NCI-H1105 treated with DMSO at 0.1 percent for 48 hours (cell line): Measurements from ENCODE around the gene PLOD2.

Experiments
- DNase-seq: peaks from one replicate; lab custom pipeline; 2025; lab: John Stamatoyannopoulos, UW

PLOD2 gene

DNA sequence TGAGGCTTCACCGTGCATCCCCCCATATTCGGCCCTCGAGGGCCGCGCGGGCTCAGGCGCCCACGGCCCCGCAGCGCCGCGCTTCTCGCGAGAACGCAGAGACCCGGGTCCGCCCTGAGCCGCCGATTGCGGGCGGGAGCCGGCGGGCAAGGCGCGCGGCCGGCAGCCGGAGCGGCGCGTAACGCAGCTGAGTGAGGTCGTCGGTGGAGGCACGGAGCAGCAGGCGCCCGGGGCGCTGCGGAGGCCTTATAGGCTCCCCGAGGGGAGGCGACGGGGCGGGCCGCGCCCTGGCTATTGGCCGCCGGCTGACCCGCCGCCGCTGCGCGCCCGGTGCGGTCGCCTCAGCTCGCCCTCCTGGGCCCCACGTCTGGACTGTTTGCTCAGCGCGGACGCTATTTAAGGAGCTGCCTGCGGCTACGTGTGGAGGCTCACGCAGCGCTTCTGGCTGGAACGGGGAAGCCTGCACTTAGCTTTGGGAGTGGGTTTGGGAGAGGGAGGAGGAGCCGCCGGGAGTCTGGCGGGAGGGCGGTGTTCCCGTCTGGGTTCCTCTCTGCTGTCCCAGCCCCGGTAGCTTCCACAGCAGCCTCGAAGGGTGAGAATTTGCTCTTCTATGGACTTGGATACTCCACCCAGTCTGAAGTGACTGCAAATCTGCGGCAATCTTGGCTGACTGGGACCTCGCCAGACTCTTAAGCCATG, at the start of gene PLOD2:
TSS of gene PLOD2 (minus strand) at position 221 of the 699 bp plus-strand sequence. CDS start at position 26, 195 bp downstream.
- peak; percentile 85 for DNase-seq

DNA sequence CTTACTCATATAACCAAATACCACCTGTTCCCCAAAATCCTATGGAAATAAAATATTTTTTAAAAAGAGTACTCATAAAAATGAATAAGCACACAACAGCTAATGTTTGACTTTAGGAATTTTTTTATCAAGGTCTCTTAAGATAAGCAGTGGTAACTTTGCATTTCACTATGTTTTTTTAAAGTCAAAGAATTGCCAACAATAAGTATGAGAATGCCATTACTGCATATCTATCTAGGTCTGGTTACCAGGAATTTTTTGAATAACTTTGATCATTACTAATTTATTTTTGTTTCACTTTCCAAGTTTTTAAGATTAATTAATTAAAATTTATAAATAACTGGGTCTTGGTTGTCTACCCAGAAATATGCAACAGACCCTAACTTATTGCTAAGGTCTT, 48.4 kb upstream of the PLOD2 start:
- DNase-seq, result no peak

GRCh38 chr3:146203776-146204175, 42.8 kb upstream of the PLOD2 start:
- no peak for DNase-seq

- DNase-seq, result no peak
Observed at GRCh38 chr3:146200461-146201220, 39.7 kb upstream of the PLOD2 start.

DNA sequence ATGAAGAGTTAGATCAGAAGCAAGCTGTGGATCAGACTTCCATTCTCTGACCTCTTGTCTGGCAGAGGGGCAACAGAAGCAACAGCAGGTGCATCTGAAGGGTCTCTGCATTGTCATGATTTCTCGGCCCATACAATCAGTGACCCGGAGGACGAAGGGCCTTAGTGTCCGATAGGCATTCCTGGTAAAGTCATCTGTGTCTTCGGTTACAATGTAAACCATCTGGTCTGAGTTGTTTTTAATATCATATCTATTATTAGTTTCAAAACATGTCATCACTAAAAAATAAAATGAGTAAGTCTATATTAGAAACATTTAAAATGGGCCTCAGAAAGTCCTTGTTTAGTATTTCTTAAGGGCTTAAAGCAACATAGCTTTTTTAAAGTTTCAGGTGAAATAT, 38.8 kb upstream of the PLOD2 start:
- no peak for DNase-seq

GRCh38 chr3:146196789-146197188, 35.8 kb upstream of the PLOD2 start:
- no peak for DNase-seq

DNA sequence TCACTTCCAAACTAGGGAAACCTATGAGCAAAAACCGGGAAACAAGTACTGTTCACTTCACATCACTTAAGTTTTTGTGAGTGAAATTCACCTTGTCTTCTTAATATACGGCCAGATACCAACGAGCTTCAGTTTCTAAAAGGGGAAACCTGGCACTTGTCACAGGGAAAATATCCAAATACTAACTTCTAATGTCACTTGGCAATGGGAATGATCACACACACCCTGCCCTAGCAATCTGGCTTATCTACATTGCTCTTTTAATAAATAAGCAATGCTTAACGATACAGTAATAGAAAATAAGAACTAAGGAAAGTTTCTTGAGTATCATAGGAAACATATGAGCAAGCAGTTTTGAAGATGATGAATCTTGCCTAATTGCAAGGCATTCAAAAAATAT, 34.6 kb upstream of the PLOD2 start:
- DNase-seq, result no peak

- no peak for DNase-seq
Observed at GRCh38 chr3:146195030-146195429, 34.0 kb upstream of the PLOD2 start.

DNA sequence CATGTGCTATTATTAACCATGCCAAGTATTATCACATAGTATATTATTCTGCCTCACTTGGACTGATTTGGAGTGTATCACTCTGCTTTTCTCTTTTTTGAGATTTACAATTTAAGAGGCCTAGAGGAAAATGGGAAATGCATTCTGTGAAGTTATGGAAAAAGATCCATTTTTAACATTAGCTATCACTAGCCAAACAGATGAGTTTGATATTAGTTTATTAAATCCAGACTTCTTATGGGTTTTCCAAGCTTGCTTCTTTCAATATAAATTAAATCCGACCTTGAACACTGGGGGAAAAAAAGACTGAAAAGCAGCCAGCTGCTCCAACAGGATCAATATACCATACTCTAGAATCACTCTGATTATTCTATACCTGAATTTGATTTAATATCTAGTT, 30.1 kb upstream of the PLOD2 start:
- no peak for DNase-seq

DNA sequence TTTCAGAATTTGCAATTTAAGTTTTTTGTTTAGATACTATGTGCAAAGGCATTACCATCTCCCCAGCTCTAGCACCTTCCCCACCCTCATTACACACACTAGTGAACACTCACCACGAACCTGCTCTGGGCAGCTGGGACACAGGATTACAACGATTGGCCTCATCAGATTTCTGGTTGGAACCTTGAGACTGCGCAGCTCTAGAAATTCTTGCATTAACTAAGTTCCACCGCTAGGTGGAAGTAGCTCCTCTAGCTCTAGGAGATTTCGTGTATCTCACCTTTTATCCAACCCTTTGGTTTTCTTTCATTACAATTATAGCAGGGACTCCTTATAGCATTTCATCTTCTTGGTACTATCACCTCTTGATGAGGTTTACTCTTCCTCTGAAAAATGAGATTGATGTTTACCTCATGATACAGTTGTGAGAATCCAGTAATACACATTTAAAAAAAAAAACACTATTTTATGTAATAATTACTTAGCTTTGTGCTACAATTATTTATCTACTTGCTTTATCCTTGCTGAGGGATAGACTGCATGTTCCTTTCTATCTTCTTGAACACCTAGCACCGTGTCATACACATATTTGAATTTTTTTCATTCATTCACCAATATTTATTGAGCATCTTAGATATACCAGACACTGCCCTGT, 28.7 kb upstream of the PLOD2 start:
- peak; percentile 82 for DNase-seq

GRCh38 chr3:146187334-146187950, 26.5 kb upstream of the PLOD2 start:
- DNase-seq, result peak; percentile 47

GRCh38 chr3:146184241-146185015, 23.4 kb upstream of the PLOD2 start:
- DNase-seq, result peak; percentile 46

DNA sequence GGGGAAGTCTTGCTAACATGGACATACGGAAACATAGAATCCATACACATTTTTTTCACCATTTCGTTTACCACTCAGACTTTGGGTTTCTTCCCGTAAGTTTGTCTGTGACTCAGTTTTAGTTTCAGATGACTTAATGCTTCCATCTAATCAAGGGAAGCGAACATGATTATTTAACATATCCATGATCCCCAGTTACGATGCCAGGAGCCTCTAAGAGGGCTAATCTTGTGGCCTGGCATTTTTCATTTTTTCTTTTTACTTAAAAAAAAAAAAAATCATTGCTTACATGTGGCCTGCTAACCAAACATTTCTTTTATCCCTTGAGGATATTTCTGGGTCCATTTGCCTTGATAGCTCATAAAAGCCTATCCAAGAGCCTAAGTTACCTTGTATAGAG, 20.2 kb upstream of the PLOD2 start:
- DNase-seq, result no peak

GRCh38 chr3:146180376-146180775, 19.4 kb upstream of the PLOD2 start:
- no peak for DNase-seq

DNA sequence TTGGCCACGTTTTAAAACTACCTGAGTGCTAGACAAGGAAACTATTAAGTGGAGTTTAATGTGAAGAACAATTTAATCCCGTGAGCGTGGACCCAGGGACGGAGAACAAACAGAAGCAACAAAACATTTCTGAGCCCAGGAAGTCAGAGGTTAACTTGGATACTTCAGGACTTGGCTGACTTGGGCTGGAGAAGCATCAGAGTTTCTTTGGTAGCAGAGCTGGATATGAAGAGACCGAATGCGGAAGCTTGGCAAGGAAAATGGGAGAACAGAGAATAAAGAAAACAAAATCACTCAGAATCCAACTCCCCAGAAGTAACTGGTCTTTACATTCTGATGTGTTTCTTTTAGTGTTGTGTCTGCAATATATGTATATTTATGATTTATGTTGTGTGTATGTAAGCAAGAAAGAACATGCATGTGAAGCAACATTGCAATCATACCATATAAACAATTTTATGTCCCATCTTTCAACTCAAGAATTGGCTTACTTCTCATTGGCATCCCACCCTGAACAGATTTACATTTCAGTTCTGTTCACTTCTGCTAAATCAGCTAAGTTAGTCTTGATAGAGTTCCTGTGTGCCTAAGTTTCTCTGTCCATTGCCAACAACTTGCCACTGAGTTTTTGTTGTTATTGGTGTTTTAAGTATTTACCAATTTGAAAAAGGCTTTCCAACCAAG, 17.2 kb upstream of the PLOD2 start:
- DNase-seq, result no peak

- DNase-seq, result no peak
Observed at GRCh38 chr3:146177519-146177918, 16.5 kb upstream of the PLOD2 start.

DNA sequence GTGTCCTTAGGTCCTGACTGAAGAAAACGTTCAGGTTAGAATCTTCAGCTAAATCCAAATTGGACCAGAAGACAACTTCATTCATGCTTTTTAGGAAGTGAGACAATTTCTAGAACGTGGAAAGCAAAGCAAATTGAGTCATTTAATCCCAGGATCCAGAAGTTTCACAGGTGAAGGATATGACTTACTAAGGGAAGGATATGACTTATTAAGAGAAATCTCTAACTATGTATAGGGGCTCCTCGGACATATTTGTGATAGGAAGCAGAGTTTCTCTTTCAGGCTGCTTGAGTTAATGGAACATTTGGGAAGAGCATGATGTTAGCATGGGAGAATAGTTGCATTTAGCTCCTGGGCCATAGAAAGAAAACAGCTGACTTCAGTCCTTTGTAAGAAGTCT, 16.1 kb upstream of the PLOD2 start:
- no peak for DNase-seq

GRCh38 chr3:146172586-146172985, 11.6 kb upstream of the PLOD2 start:
- no peak for DNase-seq

DNA sequence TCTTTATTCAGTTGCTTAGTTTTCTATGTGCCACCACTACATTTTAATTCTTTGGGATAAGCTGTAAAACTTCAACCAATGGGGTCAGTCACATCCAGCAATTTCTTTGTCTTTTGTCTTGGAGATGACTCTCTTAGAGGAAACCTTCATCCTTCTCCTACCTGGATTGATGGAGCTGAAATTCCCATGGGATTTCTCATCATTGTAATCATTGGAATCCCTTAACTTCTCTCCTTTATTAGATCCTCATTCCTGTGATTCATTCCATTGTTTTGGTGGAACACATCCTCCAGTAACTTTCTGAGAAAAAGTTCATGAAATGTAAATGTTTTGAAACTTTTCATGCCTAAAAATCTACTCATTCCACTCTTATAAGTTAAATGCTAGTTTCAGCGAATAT, 9.6 kb upstream of the PLOD2 start:
- no peak for DNase-seq

DNA sequence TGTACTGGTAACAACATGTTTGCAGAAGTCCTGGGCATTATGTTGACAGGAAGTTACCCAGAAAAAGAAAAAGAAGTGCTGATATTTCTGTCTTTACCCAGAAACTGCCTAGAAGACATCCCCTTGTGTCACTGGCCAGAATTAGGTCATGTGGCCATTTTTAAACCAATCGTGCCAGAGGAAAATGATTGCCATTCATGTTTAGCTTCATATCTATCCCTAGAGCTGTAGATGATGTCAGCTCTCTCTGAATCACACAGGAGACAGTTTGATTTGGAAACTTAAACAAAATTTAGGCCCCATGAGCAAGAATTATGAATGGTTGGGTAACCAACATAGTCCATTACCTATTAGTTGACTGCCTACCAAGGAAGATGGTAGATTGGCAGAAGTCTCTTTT, 8.9 kb upstream of the PLOD2 start:
- DNase-seq, result no peak

- no peak for DNase-seq
Observed at GRCh38 chr3:146166826-146167225, 5.8 kb upstream of the PLOD2 start.
